ENCODE measurements around the gene ZNF883.

Gene ZNF883

GRCh38 chr9:112917047-112917986 lies 94.7 kb downstream of the ZNF883 start:
- DNase-seq: no peak

GRCh38 chr9:112914524-112914923 lies 97.5 kb downstream of the ZNF883 start:
- no peak for DNase-seq

GRCh38 chr9:112913326-112913725 lies 98.7 kb downstream of the ZNF883 start:
- DNase-seq: no peak

DNA sequence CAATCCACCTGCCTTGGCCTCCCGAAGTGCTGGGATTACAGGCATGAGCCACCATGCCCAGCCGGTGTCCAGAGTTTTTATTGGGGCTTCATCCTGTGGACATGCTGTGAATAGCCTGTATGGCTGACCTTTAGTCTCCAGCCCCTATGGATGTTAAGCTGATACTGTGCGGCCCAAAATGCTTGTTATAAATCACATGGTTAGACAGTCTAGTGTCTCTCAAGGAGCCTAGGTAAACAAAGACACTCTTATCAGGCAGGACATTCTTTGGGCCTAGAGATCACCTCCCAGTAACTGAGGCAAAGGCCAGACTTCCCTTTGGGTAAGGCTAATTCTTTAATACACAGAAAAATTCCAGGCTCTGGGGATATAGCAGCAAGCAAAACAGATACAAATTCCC lies 99.4 kb downstream of the ZNF883 start:
- no peak for DNase-seq

GRCh38 chr9:112911736-112912135 lies 100.3 kb downstream of the ZNF883 start:
- DNase-seq: no peak

Measured in inflammatory macrophage treated with lipopolysaccharide for 4 hours (primary cell).